Stimulated activated CD4-positive, alpha-beta T cell treated with anti-CD3 and anti-CD28 coated beads, Interleukin-1b, Interleukin-23, amount 100 ng/mL, for 1 hour (primary cell): Measurements from ENCODE around the gene ATXN2.
"Not testable (repeated sequence)": the region's sequence is repeated elsewhere in the genome, so short reads cannot be mapped to it uniquely, and the experiment has no call there.

ENCODE experiments used
- DNase-seq, 2 donors: peaks; one replicate each; pipeline ENCODE4 v3.0.0-alpha.2; 2020; ENCODE audit warnings: low read depth in 2 of 2

The ATXN2 gene

GRCh38 chr12:111599453-111600204, 514 bp upstream of the ATXN2 start:
- DNase-seq = peak; percentile 63 to 69

GRCh38 chr12:111597831-111598636, 1.1 kb downstream of the ATXN2 start:
- peak in 1 of 2 donors; percentile 8 for DNase-seq

GRCh38 chr12:111596985-111597830, 1.9 kb downstream of the ATXN2 start:
- DNase-seq = no peak

- DNase-seq = not testable (repeated sequence)
Observed at GRCh38 chr12:111595341-111595835, 3.7 kb downstream of the ATXN2 start.

GRCh38 chr12:111591399-111592010, 7.6 kb downstream of the ATXN2 start:
- DNase-seq = not testable (repeated sequence)

GRCh38 chr12:111590552-111590951, 8.6 kb downstream of the ATXN2 start:
- DNase-seq = no peak

GRCh38 chr12:111589601-111590000, 9.5 kb downstream of the ATXN2 start:
- DNase-seq = no peak

- DNase-seq = no peak
Observed at GRCh38 chr12:111588010-111588409, 11.1 kb downstream of the ATXN2 start.

- no peak for DNase-seq
Observed at GRCh38 chr12:111586986-111587385, 12.1 kb downstream of the ATXN2 start.

- no peak for DNase-seq
Observed at GRCh38 chr12:111585690-111586089, 13.4 kb downstream of the ATXN2 start.

- no peak for DNase-seq
Observed at GRCh38 chr12:111584959-111585358, 14.2 kb downstream of the ATXN2 start.

- not testable (repeated sequence) for DNase-seq
Observed at GRCh38 chr12:111583506-111583905, 15.6 kb downstream of the ATXN2 start.

GRCh38 chr12:111582133-111582747, 16.9 kb downstream of the ATXN2 start:
- no peak for DNase-seq

GRCh38 chr12:111581434-111582132, 17.5 kb downstream of the ATXN2 start:
- DNase-seq = no peak

- DNase-seq = no peak
Observed at GRCh38 chr12:111580737-111581136, 18.4 kb downstream of the ATXN2 start.

GRCh38 chr12:111580119-111580425, 19.0 kb downstream of the ATXN2 start:
- no peak for DNase-seq

GRCh38 chr12:111578971-111579340, 20.2 kb downstream of the ATXN2 start:
- no peak for DNase-seq

- DNase-seq = no peak
Observed at GRCh38 chr12:111578276-111578970, 20.7 kb downstream of the ATXN2 start.

- no peak for DNase-seq
Observed at GRCh38 chr12:111574797-111575443, 24.2 kb downstream of the ATXN2 start.
